NCI-H1092 (cell line): Measurements from ENCODE around the gene MTMR12.
"Not testable (repeated sequence)": the region's sequence is repeated elsewhere in the genome, so short reads cannot be mapped to it uniquely, and the experiment has no call there.

Source experiments
- DNase-seq: peaks from one replicate; lab custom pipeline; 2025; lab: John Stamatoyannopoulos, UW

Gene MTMR12

DNA sequence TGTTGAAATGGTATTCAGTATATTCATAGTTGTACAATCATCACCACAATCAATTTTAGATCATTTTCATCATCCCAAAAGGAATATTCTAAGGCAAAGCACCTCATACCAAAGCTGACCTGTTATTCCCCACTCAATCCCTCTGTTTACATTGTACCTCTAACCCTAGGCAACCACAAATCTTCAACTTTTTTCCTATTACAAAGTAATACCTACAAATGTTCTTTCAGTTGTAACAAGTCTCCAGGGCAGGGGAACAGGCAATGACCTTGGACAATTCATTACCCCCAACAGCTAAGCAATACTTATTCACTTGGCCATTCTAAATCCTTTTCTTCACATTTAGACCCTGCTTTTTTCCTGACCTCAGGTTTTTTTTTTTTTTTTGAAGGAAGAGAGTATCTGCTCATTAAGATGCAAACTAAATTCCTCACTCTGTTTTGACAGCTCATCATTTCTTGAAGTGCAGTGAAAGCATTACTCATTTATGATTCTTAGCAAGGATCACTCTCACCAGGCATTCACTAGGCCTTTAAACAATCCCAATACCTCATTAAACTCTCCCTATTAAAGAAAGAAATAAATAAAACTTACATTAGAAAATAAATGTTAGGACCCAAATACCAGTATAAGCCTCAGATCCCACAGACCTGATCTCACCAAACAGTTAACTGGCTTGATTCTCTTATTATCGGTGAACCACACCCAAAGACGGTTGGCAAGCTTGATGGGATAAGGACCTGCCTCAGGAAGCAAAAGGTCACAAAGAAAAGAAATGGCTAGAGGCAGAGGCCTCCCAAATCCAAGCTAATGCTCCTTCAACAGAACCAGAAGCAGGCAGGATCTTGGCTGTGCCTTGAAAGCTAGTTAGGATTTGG is 15.3 kb downstream of the MTMR12 start:
- no peak for DNase-seq

DNA sequence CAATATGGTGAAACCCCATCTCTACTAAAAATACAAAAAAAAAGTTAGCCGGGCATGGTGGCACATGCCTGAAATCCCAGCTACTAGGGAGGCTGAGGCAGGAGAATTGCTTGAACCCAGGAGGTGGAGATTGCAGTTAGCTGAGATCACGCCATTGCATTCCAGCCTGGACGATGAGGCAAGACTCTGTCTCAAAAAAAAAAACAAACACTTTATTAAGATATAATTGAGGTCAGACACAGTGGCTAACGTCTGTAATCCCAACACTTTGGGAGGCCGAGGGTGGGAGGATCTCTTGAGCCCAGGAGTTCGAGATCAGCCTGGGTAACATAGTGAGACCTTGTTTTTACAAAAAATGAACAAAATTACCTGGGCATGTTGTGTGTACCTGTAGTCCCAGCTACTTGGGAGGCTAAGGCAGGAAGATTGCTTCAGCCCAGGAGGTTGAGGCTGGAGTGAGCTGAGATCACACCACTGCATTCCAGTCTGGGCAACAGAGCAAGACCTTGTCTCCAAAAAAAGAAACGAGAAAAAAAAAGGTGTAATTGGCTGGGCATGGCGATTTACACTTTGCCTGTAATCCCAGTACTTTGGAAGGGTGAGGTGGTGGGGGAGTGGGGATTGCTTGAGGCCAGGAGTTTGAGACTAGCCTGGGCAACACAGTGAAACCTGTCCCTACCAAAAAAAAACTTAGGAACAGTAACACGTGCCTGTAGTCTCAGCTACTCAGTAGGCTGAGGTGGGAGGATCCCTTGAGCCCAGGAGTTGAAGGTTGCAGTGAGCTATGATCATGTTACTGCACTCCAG is 16.6 kb downstream of the MTMR12 start:
- DNase-seq, result not testable (repeated sequence)

- no peak for DNase-seq
These were observed 21.1 kb downstream of the MTMR12 start for GRCh38 chr5:32291591-32291990.

DNA sequence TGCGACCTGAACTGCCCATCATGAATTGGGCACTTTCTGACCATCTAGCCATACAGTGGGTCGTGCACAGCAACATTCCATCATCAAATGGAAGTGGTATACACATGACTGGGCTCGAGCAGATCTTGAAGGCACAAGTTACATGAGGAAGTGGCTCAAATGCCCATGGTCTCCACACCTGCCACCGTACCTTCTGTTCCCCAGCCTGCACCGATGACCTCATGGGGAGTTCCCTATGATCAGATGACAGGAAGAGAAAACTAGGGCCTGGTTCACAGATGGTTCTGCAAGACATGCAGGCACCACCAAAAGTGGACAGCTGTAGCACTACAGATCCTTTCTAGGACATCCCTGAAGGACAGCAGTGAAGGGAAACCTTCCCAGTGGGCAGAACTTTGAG is 21.8 kb downstream of the MTMR12 start:
- DNase-seq, result no peak

- not testable (repeated sequence) for DNase-seq
These were observed 22.2 kb downstream of the MTMR12 start for GRCh38 chr5:32290501-32290900.

- not testable (repeated sequence) for DNase-seq
These were observed 22.8 kb downstream of the MTMR12 start for GRCh38 chr5:32289986-32290385.

- not testable (repeated sequence) for DNase-seq
These were observed 24.6 kb downstream of the MTMR12 start for GRCh38 chr5:32288135-32288534.

DNA sequence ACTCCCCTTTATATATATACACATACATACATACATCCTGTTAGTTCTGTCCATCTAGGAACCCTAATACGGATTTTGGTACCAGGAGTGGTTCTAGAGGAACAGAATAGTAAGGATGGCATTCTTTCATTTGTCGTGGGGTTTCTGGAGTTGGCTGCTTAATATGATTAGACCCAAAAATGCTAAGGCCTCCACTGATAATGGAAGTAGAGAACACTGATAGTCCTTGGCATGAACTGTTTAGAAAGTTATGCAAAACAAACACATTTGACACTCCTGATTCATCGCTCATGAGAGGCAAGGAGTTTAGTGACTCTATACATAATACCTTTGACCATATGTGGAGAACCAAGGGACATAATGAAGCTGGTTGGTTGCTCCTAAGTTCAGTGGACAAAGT is 25.2 kb downstream of the MTMR12 start:
- DNase-seq, result not testable (repeated sequence)

- DNase-seq, result no peak
These were observed 27.1 kb downstream of the MTMR12 start for GRCh38 chr5:32285510-32286138.

DNA sequence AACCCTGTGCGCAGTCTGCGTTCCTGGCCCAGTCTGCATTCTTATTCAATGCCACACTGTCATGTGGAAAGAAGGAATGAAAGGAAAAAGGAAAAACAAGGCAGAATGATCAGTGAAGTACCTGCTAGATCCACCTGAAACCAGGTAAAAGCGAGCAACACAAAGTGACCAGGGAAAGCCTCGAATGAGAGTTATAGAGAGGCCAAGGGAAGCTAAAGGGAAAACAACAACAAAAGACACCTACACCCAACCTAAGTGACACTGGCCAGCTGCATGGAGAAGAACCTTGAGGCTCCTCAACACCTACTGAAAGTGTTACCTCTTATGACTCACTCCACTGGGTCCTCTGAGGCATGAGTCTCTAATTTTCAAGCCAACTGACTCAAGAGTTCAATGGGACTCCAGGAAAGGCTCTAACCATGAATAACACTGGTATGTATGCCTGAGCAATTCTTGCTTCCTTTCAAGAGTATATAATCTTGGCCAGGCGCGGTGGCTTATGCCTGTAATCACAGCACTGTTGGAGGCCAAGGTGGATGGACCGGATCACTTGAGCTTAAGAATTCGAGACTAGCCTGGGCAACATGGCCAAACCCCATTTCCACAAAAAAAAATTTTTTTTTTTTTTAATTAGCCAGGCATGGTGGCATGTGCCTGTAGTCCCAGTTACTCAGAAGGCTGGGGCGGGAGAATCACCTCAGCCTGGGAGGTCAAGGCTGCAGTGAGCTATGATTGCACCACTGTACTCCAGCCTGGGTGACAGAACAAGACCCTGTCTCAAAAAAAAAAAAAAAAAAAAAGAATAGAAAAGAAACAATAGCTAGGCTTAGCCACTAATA is 29.0 kb downstream of the MTMR12 start:
- DNase-seq, result no peak

DNA sequence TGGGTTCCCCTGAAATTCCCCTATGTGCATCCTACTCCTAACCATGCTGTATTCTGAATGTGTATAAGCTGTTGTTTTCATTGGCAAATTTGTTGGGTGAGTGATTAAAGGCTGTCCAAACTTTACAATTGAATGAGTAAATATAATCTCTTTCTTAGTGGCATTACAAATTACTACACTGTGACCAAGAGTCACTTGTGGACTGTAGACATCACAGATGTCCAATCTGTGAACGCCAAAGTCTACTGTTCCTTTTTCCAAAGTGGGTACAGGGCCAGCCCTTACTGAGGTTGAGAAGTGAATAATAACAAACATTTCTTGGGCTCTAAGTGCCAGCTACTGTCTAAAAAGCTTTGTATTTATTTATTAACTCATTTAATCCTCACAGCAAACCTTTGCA is 29.7 kb downstream of the MTMR12 start:
- no peak for DNase-seq

GRCh38 chr5:32282633-32283032 is 30.1 kb downstream of the MTMR12 start:
- DNase-seq, result no peak

GRCh38 chr5:32281378-32282133 is 31.2 kb downstream of the MTMR12 start:
- not testable (repeated sequence) for DNase-seq

GRCh38 chr5:32280656-32281081 is 32.1 kb downstream of the MTMR12 start:
- no peak for DNase-seq

DNA sequence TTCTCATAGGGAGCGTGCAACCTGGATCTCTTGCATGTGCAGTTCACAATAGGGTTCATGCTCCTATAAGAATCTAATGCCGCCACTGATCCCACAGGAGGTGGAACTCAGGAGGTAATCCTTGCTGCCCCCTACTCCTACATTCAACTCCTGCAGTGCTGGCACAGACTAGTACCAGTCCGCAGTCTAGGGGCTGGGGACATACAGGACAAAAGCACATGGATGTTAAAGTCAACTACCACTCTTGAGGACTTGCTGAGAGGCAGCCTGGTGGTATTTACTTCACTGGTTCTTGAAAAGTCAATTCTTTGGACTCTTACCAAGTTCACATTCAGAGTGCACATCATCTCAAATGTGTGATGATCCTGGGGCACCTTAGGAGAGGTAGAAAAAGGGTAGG is 33.0 kb downstream of the MTMR12 start:
- no peak for DNase-seq

GRCh38 chr5:32279223-32279622 is 33.5 kb downstream of the MTMR12 start:
- no peak for DNase-seq

DNA sequence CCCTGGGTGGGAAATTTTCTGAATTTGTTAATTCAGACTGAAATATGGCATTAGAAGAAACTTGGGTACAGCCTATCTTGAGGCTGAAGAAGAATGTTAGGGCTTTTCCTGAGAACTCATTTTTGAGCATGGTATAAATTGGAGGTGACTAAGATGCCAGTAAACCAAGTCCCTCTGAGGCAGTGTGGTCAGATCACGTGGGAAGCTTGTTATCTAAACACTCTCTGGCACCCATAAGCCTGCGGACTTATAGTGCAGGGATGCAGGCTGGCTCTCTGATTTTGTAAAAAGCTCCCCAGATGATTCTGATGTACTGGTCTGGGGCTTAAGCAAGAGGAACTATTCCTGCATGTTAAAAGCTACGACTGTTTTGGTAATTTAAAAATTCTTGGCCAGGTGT is 34.3 kb downstream of the MTMR12 start:
- DNase-seq, result no peak

GRCh38 chr5:32277798-32278197 is 34.9 kb downstream of the MTMR12 start:
- no peak for DNase-seq

- no peak for DNase-seq
These were observed 36.4 kb downstream of the MTMR12 start for GRCh38 chr5:32276173-32276853.

DNA sequence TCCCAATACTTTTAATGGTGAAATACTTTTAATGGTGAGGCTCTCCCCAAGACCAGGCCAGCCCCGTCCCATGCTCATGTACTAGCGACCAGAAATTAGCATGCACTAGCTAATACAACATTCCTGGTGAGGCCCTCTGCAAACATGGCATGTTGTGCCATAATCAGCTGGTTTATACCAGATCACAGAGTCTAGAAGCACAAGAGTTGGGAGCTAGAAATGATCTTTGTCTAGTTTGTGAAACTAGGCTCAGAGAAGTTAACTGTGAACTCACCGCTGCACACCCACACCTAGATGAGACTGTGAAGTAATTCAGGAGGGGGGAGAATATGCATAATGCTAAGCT is 37.4 kb downstream of the MTMR12 start:
- DNase-seq, result no peak
